BJ (cell line): ENCODE data around the gene TIMM17B. TPM values are rescaled to one million over a fixed set of nuclear protein-coding genes. Genes with fewer than 3 reads are reported as not detected.
"Not testable (repeated sequence)": the region's sequence is repeated elsewhere in the genome, so short reads cannot be mapped to it uniquely, and the experiment has no call there.

Source experiments
- CTCF ChIA-PET: fragments of 350-600 bp; formaldehyde crosslinking; extraction: SDS; loops from one replicate; lab custom pipeline; 2021; ENCODE audit warnings: antibody characterized with exemption, inconsistent platforms; lab: Yijun Ruan, JAX
- POLR2A ChIA-PET: fragments of 300-600 bp; sonication (Branson Sonifier 250); formaldehyde crosslinking; extraction: SDS; loops from one replicate; lab custom pipeline; 2021; ENCODE audit warnings: antibody characterized with exemption; lab: Charles Lee
- DNase-seq: peaks from one replicate; pipeline ENCODE4 v3.0.0-alpha.2; 2011; ENCODE audit warnings: low read depth
- H3K27me3 ChIP-seq: 2 replicates; pipeline ENCODE4 v1.6.0; 2011; ENCODE audit warnings: low read length; ENCODE audit not compliant: control insufficient read depth, insufficient read depth
- H3K36me3 ChIP-seq: 2 replicates; pipeline ENCODE4 v1.5.1; 2011; ENCODE audit warnings: low read length; ENCODE audit not compliant: control insufficient read depth, insufficient read depth
- H3K4me3 ChIP-seq: 2 replicates; pipeline ENCODE4 v1.5.1; 2011; ENCODE audit warnings: low read depth, mild to moderate bottlenecking, control low read depth, low read length
- polyA plus RNA-seq: library from polyadenylated mRNA; depleted of rRNA; stranded (reverse); fragments of >200 nt; gene quantifications from 2 replicates; pipeline ENCODE4 v1.2.3, GENCODE V29; 2011; rRNA removed
- TF ChIP-seq, protein P1 (sequence below): IDR thresholded peaks from 2 replicates; pipeline ENCODE4 v1.5.1; 2011; ENCODE audit warnings: low read depth, mild to moderate bottlenecking, control low read depth, inconsistent platforms, low read length, moderate library complexity; ENCODE audit not compliant: insufficient read depth

TIMM17B gene
- polyA plus RNA-seq, 1 experiment = 68.4 TPM

DNA sequence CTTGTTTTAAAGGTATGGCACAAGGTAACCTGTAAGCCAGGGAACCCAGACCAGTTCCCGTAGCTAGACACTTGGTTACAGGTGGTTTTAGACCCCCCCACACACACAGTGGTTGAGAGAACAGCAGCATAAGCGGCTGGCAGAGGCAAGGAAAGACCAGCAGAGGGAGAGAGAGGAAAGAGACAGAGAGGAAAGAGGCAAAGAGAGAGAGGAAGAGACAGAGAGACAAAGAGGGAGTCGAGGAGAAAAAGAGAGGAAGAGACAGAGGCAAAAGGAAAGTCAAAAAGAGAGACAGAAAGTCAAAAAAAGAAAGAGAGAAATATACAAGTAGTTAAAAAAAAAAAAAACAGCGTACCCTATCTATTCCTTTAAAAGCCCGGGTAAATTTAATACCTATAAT, 42.7 kb downstream of the TIMM17B start:
- no peaks in the 10 kb centered on the region for H3K36me3 ChIP-seq
- TF ChIP-seq, protein P1, sequence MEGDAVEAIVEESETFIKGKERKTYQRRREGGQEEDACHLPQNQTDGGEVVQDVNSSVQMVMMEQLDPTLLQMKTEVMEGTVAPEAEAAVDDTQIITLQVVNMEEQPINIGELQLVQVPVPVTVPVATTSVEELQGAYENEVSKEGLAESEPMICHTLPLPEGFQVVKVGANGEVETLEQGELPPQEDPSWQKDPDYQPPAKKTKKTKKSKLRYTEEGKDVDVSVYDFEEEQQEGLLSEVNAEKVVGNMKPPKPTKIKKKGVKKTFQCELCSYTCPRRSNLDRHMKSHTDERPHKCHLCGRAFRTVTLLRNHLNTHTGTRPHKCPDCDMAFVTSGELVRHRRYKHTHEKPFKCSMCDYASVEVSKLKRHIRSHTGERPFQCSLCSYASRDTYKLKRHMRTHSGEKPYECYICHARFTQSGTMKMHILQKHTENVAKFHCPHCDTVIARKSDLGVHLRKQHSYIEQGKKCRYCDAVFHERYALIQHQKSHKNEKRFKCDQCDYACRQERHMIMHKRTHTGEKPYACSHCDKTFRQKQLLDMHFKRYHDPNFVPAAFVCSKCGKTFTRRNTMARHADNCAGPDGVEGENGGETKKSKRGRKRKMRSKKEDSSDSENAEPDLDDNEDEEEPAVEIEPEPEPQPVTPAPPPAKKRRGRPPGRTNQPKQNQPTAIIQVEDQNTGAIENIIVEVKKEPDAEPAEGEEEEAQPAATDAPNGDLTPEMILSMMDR = peak; percentile 37
- no peaks in the 10 kb centered on the region for H3K27me3 ChIP-seq
- ChIA-PET POLR2A (no interaction called here), CTCF (no interaction called here)
- H3K4me3 ChIP-seq = no peak overlapping the region
- no peak for DNase-seq

DNA sequence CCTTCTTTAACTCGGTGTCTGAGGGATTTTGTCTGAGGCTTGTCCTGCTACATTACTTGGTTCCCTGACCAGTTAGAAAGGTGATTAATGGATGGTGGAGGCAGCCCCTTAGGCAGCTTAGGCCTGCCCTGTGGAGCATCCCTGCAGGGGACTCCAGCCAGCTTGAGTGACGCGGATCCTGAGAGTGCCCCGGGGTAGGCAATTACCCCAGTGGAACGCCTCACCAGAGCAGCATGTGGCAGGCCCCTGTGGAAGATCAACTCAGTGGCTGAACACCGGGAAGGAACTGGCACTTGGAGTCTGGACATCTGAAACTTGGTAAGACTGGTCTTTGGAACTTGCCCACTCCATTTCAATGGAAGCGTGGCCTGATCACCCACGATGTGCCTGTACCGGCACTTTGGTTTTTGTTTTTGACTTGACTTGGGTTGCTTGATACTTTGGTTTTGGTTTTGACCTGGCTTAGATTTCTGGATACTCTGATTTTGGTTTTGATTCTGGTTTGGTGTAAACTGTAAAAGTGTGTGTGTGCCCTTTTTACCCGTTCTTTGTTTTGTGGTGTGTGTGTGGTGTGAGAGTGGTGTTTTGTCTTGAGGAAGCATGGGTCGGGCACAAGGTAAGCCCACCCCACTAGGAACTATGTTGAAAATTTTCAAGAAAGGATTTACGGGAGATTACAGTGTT, 43.3 kb downstream of the TIMM17B start:
- H3K4me3 ChIP-seq, DNase-seq, H3K27me3 ChIP-seq, POLR2A ChIA-PET, CTCF ChIA-PET, H3K36me3 ChIP-seq: not testable (repeated sequence)

DNA sequence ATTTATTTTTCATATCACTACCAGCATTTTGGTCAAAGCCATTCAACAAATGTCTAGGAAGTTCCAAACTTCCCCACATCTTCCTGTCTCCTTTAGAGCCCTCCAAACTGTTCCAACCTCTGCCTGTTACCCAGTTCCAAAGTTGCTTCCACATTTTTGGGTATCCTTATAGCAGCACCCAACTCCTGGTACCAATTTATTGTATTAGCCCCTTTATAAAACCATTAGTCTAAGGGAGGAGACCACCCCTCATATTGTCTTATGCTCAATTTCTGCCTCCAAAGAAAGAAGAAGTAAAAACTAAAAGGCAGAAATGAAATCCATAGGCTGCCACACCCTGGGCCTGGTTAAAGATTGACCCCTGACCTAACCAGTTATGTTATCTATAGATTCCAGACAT, 44.1 kb downstream of the TIMM17B start:
- H3K36me3 ChIP-seq, H3K4me3 ChIP-seq, POLR2A ChIA-PET, CTCF ChIA-PET, H3K27me3 ChIP-seq, DNase-seq: not testable (repeated sequence)

DNA sequence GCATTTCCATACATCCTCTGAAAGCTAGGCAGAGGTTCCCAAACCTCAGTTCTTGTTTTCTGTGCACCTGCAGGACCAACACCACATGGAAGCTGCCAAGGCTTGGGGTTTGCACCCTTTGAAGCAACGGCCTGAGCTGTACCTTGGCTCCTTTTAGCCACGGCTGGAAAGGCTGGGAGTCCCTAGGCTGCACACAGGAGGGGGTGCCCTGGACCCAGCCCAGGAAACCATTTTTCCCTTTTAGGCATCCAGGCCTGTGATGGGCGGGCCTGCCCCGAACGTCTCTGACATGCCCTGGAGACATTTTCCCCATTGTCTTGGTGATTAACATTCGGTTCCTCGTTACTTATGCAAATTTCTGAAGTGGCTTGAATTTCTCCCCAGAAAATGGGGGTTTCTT, 44.7 kb downstream of the TIMM17B start:
- no peaks in the 10 kb centered on the region for H3K27me3 ChIP-seq
- TF ChIP-seq, protein P1 = no peak
- no peaks in the 10 kb centered on the region for H3K36me3 ChIP-seq
- no peak for DNase-seq
- POLR2A ChIA-PET = no interaction called here
- CTCF ChIA-PET = interaction anchor here (0.6 kb wide), 1 partner anchor 247 kb away, joined by 3 read pairs; no protein-coding TSS in a partner anchor
- H3K4me3 ChIP-seq = no peak overlapping the region

DNA sequence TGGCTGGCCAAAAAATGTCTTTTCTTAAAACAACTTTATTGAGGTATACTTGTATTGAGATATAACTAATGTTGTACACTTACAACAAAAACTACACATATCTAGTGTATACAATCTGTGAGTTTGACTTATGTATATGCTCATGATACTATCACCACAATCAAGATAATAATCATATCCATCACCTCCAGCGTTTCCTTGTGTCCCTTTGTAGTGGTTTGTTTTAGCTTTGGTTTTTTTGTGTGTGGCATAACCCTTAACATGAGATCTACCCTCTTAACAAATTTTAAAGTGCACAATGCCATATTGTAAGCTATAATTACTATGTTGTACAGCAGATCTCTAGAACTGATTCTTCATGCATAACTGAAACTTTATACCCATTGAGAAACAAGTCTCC, 48.7 kb downstream of the TIMM17B start:
- TF ChIP-seq, protein P1 = no peak
- Histone ChIP-seq H3K36me3 (no peaks in the 10 kb centered on the region), H3K27me3 (no peaks in the 10 kb centered on the region), H3K4me3 (no peak overlapping the region)
- ChIA-PET CTCF (no interaction called here), POLR2A (no interaction called here)
- DNase-seq = no peak

Other genes starting within 250 kb of the TIMM17B start
- 0.06 and 0.12 TPM in 2 replicates for gene WAS, start 214.0 kb downstream of the TIMM17B start, polyA plus RNA-seq
- 4.1 and 9.7 TPM in 2 replicates for gene SUV39H1, start 201.0 kb downstream of the TIMM17B start, polyA plus RNA-seq
- gene GLOD5, start 136.0 kb downstream of the TIMM17B start, polyA plus RNA-seq = not detected in 2 replicates
- not detected in 2 replicates for gene GATA1, start 111.2 kb downstream of the TIMM17B start, polyA plus RNA-seq
- 22.5 and 32.1 TPM in 2 replicates for gene HDAC6, start 95.7 kb downstream of the TIMM17B start, polyA plus RNA-seq
- not detected in 2 replicates for gene ERAS, start 71.3 kb downstream of the TIMM17B start, polyA plus RNA-seq
- not detected in 2 replicates for gene PCSK1N, start 62.2 kb downstream of the TIMM17B start, polyA plus RNA-seq
- 63.8 and 89.6 TPM in 2 replicates for gene PQBP1, start 162 bp upstream of the TIMM17B start, polyA plus RNA-seq
- 42.4 and 69.3 TPM in 2 replicates for gene SLC35A2, start 13.9 kb upstream of the TIMM17B start, polyA plus RNA-seq
- 5.6 and 8.0 TPM in 2 replicates for gene PIM2, start 21.3 kb upstream of the TIMM17B start, polyA plus RNA-seq
- gene OTUD5, start 59.8 kb upstream of the TIMM17B start, polyA plus RNA-seq = 48.9 and 53.6 TPM in 2 replicates
- gene KCND1, start 74.1 kb upstream of the TIMM17B start, polyA plus RNA-seq = 0.51 and 0.83 TPM in 2 replicates
- gene GRIPAP1, start 104.5 kb upstream of the TIMM17B start, polyA plus RNA-seq = 23.4 and 23.5 TPM in 2 replicates
- 20.8 and 26.4 TPM in 2 replicates for gene TFE3, start 145.6 kb upstream of the TIMM17B start, polyA plus RNA-seq
- 0.49 and 0.96 TPM in 2 replicates for gene CCDC120, start 161.2 kb upstream of the TIMM17B start, polyA plus RNA-seq
- gene PRAF2, start 176.2 kb upstream of the TIMM17B start, polyA plus RNA-seq = 41.4 and 48.8 TPM in 2 replicates
- gene WDR45, start 182.1 kb upstream of the TIMM17B start, polyA plus RNA-seq = 107 and 165 TPM in 2 replicates
- gene GPKOW, start 226.0 kb upstream of the TIMM17B start, polyA plus RNA-seq = 28.2 and 33.1 TPM in 2 replicates